HG03139 (cell line): ENCODE data around the gene AGBL4.

Source experiments
- ATAC-seq: cut with Tn5 transposase; IDR thresholded peaks from one replicate; pipeline ENCODE4 v1.9.1; 2021; ENCODE audit not compliant: unreplicated experiment

AGBL4 gene

DNA sequence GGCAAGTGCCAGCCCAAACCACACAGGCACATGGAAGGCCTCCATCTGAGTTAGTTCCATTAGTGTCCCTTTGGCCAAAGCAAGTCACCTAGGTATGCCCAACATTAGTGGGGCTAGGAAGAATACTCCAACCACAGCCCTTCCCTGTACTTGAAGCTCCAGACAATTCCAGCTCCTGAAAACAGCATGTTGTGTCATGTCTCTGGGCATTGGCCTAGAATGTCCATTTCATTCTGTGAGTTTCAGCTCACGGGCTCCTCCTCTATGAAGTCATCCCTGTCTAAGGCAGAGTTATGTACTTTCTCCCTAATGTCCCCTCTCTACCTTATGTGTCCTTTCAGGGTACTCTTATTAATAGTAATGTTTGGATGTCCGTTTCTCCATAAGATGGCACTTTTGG, 1455.3 kb downstream of the AGBL4 start:
- no peak for ATAC-seq

DNA sequence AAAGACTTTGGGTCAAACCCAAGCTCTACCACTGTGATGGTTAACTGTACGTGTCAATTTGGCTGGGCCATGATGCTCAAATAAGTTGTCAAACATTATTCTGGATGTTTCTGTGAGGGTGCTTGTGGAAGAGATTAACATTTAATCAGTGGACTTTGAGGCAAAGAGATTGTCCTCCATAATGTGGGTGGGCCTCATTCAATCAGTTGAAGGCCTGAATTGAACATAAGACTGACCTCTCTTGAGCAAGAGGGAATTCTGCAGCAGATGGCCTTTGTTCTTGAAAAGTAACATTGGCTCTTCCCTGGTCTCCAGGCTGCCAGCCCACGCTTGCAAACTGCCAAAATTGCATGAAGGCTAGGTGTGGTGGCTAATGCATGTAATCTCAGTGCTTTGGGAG, 1457.3 kb downstream of the AGBL4 start:
- ATAC-seq = no peak

DNA sequence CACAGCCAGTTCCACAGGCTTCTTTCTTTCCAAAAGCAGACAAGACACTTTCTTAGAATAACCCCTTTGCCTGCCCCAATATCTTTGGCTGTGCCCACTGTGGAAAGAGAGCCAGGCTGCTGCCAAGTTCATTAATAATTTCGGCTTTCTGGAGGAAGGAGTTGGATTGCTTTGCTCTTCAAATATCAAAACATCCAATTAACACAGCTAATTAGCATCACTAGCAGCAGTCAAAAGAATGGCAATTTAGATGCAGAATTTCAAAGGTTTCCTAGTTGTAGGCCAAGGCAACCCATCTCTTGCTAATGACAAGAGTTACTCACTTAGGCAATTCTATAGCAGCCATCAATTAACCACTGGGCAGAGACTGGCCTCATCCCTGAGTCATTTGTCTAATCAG, 1460.7 kb downstream of the AGBL4 start:
- no peak for ATAC-seq

DNA sequence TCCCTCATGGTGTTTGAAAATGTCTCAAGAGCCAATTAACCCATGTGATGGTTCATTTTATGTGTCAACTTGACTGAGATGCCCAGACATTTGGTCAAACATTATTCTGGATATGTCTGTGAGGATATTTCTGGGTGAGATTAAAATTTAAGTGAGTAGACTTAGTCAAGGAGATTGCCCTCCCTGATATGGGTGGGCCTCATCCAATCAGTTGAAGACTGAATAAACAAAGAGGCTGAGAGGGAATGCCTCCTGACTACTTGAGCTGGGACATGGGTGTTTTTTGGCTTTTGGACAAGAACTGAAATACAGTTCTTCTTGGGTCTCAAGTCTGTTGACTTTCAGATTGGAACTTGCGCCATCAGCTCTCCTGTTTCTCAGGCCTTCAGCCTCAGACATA, 1462.3 kb downstream of the AGBL4 start:
- no peak for ATAC-seq

DNA sequence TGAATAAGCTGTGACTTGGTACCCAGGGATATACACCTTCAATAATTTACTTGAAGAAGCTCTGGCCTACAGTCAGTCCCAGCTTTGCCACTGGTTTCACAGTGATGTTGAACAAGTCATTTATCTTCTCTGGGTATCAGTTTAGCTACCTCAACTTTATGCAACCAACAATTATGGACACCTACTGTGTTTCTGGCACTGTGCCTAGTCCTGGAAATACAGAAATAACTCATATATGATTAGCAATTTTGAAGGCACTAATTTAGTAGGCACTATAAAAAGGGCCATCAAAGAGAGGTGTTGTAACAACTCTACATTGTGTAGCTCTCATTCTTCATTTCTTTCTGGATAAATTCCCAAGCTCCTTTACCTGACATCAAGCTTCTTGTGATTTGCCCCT, 1463.2 kb downstream of the AGBL4 start:
- ATAC-seq = no peak

DNA sequence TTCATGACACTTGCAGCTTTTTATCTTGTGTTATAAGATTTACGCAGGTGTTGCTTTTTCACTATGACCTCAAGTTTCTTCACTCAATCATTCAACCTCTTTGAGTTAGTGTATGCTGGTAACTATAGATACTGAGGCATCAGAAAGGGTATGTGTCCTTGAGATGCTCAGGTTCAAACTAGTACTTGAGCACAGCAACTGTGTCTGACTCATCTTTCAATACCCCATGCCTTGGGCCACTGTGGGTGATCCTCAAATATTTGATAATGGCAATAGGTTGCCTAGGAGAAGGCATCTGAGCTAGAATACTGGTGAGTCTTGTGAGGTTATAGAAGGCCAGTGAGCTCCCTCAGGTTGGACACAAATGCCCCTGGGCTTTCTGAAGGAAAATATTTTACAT, 1463.6 kb downstream of the AGBL4 start:
- no peak for ATAC-seq

DNA sequence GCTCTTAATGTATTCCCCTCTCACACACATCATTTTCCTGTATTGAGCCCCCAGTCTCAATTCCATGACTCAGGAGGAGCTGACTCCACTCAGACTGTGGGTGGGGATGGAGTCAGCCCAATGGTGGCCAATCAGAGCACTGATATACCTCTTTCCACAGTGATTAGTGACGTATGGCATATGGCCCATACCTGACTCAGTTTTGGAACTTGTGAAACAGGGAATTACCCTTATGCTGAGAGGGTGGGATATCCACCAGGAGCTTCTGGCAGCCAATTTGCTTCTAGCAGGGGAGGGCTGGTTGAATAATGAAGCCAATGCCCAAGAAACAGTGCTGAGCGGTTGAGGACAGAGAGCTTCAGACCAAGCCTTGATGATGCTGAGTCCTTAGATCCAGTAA, 1465.4 kb downstream of the AGBL4 start:
- ATAC-seq = no peak

DNA sequence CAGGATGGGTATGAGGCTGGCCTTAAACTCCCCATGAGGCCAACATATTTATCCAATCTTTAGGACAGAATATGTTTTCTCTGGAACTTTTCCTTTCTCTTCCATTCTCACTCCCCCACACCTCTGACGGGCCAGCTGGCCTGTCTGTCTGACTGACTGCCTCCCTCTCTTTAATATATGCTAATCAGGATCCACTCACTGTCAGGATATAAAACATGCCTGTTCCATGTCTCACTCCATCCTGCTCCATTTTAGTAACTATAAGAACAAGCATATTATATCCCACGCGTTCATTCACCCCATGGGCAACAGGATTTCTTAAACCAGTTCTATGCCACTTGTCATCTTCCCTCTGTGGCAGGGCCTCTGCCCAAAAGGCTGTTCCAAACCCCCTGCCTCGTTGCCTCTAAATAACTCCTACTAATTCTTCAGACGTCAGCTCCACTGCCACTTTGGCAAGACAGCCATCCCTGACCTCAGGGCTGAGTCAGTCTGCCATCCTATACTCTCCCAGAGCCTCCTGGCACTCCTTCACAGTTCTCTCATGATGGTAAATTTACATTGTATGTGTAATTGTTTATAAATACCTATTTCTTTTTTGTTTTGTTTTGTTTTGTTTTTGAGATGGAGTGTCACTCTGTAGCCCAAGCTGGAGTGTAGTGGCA, 1467.4 kb downstream of the AGBL4 start:
- ATAC-seq = no peak

DNA sequence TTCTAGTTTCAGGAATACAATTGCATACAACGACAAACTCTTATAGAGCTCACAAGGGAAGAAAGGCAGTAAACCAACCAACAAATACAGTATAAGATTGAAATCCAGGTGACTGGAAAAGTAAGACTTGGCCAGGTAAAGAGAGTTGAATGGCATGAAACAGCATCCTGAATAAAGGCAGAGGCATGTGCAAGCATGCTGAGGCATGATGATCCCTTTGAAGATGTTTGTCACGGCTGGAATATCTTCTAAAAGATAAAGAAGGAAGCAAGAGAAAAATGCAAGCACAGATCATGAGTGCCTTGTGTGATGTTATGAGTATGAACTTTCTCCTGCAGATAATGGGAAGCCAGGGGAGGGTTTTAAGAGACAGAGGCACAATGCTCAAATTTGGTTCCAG, 1468.5 kb downstream of the AGBL4 start:
- ATAC-seq = no peak

DNA sequence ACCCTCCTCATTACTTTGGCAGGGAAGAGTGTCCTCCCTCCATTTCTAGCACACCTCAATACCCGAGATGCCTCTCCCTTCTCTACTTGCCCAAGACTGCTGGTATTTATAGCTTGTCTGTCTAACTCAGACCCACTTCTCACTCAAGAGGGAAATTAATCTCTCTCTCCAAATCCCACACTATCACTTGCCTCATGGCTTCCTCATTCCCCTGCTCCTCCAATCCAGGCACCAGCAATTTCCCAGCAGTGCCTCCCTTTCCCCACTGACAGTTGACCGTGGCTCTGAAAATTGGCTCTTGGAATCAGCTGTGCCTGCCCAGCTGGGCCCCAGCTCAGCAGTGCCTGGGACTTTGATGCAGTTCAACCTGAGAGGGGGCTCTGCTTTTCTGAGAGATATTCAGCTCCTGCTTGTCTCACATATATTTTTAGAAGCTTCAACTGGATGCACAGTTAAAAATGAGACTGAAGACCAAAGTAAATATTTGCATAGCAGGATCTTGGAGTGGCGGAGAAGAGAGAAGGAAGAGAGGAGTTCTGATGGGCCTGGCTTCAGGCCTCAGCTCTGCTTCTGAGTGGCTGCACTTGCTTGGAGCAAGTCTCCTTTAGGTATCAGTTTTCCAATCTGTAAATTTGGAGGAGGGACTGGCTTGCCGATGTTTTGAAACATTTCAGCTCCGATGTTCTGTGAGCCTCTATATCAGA, 1470.7 kb downstream of the AGBL4 start:
- ATAC-seq = no peak

DNA sequence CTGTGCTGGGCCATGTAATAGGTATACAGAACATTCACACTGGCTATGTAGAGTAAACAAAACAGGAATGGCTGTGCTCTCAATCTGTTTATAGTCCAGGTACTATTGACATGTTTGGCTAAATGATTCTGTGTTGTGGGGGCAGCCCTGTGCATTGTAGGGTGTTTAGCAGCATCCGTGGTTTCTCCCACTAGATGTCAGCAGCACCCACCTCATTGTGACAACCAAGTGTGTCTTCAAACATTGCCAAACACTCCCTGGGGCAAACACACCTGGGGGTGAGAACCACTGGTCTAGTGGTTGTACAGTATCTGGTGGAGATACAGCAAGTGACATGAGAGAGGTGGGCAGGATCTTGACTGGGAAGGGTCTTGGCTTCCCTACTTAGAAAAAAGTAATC, 1471.3 kb downstream of the AGBL4 start:
- ATAC-seq = no peak

DNA sequence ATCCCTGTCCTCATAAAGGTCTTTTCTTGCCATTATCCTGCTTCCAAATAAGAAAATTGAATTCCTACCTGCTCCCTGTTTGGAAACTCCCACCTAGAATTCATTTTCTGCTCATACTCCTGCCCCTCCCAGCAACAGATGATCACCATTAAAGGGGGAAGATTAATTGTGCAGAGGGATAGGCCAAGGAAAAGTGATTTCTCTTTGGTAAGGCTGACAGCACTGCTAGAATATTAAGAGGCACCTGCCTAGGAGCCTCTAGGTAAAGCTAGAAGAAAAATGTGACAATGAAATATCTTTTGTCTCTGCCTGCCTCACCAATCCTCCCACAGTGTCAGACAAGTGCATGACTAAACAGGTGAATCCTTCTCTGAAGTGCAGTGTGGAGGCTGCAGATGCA, 1474.8 kb downstream of the AGBL4 start:
- no peak for ATAC-seq

DNA sequence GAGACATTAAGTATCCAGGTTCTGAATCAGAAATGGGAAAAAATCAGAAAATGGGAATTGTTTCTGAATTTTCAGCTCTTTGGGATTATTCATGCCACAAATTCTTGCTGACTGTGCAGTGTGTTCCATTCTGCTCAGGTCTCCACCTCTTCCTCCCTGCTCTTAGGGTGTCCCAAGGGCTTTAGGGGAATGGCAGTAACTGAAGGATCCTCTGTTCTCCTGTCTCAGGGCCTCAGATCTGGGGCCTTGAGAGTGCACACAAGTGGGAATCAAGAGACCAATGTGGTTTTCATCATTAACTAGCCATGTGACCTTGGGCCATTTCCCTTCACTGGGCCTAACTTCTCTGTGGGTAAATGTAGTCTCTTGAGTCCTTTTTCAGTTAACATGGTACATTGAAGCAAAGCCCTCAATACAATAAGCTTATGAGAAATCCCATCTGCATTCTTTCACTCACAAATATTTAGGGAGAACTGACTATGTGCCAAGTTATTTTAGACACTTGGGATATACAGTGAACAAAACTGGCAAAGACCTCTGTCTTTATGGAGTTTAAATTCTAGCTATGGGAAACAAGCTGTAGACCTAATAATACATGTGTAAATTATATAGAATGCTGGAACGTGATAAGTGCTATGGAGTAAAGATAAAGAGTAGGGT, 1476.1 kb downstream of the AGBL4 start:
- ATAC-seq = no peak

DNA sequence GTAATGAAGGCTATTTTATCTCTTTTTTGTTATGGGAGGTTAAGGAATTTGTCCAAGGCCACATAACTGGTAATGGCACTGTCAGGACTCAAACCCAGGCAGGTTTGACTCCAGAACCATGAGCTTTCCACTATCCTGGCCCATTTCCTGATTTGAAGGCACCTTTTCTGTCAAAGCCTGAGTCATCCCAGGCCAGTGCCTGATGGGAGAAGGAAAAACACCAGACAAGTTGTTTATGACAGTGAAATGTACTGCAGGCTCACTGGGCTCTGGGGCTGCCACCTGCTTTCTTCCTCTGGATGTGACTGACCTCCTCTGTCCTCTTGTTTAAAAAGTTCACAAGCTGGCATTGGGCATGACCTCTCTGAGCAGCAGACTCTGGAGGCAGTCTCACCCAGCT, 1479.9 kb downstream of the AGBL4 start:
- no peak for ATAC-seq

DNA sequence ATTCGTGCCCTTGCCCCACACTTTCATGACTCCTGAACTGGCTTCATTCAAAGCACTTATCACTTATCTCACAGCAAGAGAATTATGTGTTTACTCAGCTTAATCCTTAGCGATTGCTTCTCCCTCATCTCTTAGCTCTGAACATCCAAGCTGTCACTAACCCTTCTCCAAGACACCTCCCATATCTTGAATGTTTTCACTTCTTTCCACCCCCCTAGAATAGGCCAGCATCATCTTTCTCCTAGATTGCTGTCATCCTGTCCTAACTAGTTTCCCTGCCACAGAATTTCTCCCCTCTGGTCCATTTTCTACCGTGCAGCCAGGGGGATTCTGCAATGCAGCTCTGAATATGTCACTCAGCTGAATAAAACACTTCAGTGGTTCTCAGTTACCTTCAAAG, 1483.2 kb downstream of the AGBL4 start:
- no peak for ATAC-seq

DNA sequence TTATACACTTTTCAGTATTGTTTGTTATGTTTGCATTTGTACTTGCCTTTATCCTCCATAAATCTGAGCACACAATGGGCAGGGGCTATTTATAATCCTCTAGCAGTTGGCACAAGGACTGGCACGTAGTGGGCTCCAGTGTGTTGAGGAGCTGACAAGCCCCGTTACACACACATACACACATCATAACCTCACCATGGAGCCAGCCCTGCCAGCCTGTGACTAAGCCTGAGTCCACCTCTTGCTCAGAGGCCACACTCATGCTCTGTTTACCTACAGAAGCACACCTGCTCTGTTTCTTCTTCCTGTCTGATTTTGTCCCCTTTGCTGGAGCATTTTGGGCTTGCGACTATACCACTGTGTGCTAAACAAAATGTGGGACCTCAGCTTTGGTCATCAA, 1487.3 kb downstream of the AGBL4 start:
- no peak for ATAC-seq

DNA sequence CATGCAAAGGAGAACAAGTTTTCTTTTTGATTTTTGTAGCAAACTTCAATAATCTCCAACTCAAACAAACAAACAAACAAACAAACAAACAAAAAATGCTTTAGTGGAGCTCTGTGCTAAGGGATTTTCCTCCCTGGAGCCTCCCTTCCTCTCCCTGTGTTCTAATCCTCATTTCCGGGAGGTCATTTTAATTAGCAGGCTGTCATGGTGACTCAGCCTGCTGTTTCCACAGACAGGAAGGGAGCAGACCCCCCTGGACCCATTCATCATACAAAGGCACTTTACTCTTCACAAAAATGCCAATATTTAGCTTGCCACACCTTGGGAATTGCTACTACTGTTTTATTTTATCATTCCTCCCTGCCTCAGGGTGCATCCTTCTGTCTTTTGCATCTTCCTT, 1490.8 kb downstream of the AGBL4 start:
- ATAC-seq = no peak

DNA sequence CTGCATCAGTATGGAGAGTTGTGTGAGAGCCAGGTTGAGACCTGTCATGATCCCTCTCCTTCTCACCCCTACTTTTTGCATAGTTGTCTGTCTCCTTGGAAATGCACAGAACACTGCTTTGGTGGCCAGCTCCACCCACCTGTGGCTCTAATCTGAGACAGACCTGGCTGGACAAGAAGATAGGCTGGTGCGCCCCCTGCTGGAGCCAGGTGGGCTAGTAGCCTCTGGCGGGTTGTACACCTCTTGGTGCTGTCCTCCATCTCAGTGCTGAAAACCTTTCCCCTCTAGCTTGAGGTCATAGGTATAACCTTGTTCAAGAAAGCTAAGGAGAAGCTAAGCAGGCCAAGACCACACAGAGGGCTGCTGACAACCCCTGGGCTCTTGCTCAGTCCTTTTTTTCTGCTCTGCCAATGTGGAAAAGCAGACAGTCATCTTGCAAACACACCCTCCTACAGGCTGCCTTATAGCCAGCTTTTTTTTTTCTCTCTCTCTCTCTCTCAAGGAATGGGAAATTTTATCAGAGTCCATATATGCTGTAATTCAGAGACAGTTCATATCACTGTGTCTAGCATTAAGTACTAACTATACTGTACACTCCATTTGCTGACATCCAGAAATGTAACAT, 1492.9 kb downstream of the AGBL4 start:
- ATAC-seq = peak; percentile 92

DNA sequence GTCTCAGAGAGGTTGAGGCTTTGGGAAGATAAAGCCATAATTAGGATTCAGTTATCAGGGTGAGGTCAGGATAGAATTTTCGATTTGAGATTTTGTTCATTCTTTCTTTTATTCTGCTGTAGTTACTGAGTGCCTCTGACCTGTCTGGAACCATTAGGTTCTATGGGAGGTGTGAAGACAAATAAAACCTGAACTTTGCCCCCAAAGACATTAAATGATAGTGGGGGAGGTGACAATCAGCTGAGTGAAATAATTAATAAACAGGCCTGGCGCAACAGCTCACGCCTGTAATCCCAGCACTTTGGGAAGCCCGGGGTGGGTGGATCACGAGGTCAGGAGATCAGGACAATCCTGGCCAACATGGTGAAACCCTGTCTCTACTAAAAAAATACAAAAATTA, 1496.7 kb downstream of the AGBL4 start:
- no peak for ATAC-seq

DNA sequence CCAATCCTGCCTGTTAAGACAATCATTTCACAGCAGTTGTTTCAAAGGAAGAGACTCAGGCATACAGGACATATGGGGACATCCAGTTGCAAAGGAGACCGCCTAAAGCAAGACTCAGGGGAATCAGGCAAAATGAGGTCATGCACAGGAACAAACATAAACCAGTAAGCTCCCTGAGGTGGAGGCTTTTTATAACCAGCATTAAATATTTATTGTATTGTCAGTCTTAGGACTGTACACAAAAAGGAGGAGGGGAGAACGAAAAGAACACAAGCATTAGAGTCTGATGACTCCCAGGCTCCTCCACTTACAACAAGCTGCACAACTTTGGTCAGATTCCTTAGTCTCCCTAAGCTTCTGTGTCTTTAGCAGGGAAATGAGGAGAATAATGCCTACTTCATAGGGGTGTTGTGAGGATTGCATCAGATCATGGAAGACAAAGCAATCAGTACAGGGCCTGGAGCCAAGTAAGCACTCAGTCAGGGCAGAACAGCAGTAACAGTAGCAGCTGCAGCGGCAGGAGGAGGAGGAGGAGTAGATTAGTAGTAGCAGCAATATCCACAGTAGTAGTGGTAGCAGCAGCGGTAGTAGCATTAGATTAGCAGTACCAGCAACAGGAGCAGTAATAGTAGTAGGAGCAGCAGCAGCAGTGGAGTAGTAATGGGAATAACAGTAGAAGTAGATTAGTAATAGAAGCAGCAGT, 1497.6 kb downstream of the AGBL4 start:
- ATAC-seq = no peak

DNA sequence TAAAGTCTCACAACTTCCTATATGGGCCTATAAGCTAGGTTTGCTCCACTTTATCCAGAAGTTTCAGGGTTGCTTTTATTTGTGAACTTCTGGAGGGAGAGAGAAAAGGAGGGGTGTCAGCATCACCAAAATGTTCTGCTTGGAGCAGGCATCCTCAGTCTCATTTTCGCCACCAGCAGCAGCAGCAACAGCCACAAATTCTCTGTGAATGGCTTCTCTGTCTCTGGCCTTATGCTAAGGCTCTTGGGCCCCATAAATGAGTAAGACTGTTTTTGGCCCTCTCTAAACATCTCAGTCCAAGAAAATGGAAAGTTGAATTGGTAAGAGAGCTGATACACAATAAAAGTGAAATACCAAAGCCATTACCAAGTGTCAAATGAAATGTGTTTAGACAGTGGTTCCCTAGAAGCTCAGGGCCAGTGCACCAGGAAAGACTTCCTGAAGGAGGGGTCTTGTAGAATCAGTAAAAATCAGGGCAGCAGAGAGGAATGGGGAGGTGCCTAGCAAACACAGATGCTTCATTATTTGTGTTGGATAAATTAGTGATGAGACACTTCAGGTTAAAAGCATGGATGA, 1498.8 kb downstream of the AGBL4 start:
- no peak for ATAC-seq
